ENCODE results near the gene CHTOP.
"Not testable (repeated sequence)": the region's sequence is repeated elsewhere in the genome, so short reads cannot be mapped to it uniquely, and the experiment has no call there.

The CHTOP gene

GRCh38 chr1:153635872-153636271 lies 2.0 kb downstream of the CHTOP start:
- DNase-seq = no peak

GRCh38 chr1:153636312-153636711 lies 2.4 kb downstream of the CHTOP start:
- DNase-seq = no peak

GRCh38 chr1:153638261-153638660 lies 4.4 kb downstream of the CHTOP start:
- DNase-seq = no peak

GRCh38 chr1:153639280-153639679 lies 5.4 kb downstream of the CHTOP start:
- DNase-seq = no peak

- not testable (repeated sequence) for DNase-seq
Observed at GRCh38 chr1:153640213-153640612, 6.3 kb downstream of the CHTOP start.

GRCh38 chr1:153640861-153641260 lies 7.0 kb downstream of the CHTOP start:
- no peak for DNase-seq

GRCh38 chr1:153642161-153642560 lies 8.3 kb downstream of the CHTOP start:
- DNase-seq = no peak

GRCh38 chr1:153643100-153643499 lies 9.2 kb downstream of the CHTOP start:
- DNase-seq = no peak

- no peak for DNase-seq
Observed at GRCh38 chr1:153643816-153644215, 9.9 kb downstream of the CHTOP start.

- DNase-seq = no peak
Observed at GRCh38 chr1:153646672-153647345, 12.9 kb downstream of the CHTOP start.

GRCh38 chr1:153647346-153647714 lies 13.5 kb downstream of the CHTOP start:
- DNase-seq = no peak

- DNase-seq = no peak
Observed at GRCh38 chr1:153648000-153648643, 14.3 kb downstream of the CHTOP start.

GRCh38 chr1:153649137-153649862 lies 15.4 kb downstream of the CHTOP start:
- DNase-seq = no peak

GRCh38 chr1:153649863-153650235 lies 16.0 kb downstream of the CHTOP start:
- DNase-seq = no peak

- no peak for DNase-seq
Observed at GRCh38 chr1:153651771-153652170, 17.9 kb downstream of the CHTOP start.

- peak; percentile 63 for DNase-seq
Observed at GRCh38 chr1:153652805-153653500, 19.1 kb downstream of the CHTOP start.

- no peak for DNase-seq
Observed at GRCh38 chr1:153655333-153655732, 21.5 kb downstream of the CHTOP start.

- DNase-seq = peak; percentile 95
Observed at GRCh38 chr1:153658400-153659174, 24.7 kb downstream of the CHTOP start, which contains the start of gene SNAPIN. Gene SNAPIN (plus strand): TSS chr1:153658703. CDS start chr1:153658744, 41 bp downstream.

GRCh38 chr1:153659175-153659534 lies 25.3 kb downstream of the CHTOP start:
- no peak for DNase-seq

GRCh38 chr1:153659656-153660055 lies 25.8 kb downstream of the CHTOP start:
- no peak for DNase-seq

- DNase-seq = no peak
Observed at GRCh38 chr1:153661111-153661708, 27.3 kb downstream of the CHTOP start.

GRCh38 chr1:153662269-153662668 lies 28.4 kb downstream of the CHTOP start:
- DNase-seq = no peak

All from islet precursor cell (in vitro differentiated cells).